CD4-positive, alpha-beta T cell treated with Interleukin-17A for 1 hour (primary cell): ENCODE measurements around the gene PLK3.
"Not testable (repeated sequence)": the region's sequence is repeated elsewhere in the genome, so short reads cannot be mapped to it uniquely, and the experiment has no call there.

Experiments
- DNase-seq: peaks from one replicate; pipeline ENCODE4 v3.0.0-alpha.2; 2020

The PLK3 gene

DNA sequence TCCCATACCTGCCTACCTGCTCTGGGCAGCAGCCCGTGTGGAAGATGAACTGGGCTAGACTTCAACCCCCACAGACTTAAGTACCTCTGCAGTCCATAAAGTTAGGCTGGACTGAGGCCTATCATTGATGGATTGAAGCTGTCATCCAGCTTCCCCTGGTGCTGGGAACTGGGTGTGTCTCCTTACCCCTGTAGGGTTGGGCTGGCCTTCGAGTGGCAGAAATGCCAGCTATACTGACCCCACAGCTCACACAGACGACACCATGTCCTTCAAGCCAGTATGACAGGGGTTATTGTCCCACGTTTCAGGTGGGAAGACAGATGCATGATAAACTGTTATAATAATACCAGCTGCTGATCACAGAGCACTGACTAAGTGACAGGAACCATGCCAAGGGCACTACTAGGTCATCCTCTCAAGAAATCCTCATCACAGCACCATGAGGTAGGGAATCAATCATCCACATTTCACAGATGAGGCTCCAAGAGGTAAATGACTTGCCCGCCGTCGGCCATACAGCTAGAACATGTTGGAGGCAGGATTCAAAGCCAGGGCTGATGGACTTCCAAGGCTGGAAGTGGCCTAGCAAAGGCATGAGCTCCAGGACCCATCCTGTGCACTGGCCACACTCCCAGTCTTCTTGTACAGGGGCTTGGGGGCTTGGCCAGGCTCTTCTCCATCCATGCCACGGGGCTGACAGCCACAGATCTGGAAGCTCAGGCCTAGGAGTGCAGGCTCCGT is 11.9 kb upstream of the PLK3 start, which contains the start of gene BEST4:
TSS of gene BEST4 (minus strand) at position 51 of the 741 bp plus-strand sequence. CDS start 465 bp downstream, outside the sequence.
- no peak for DNase-seq

- no peak for DNase-seq
Observed at GRCh38 chr1:44790968-44791801, 9.0 kb upstream of the PLK3 start.

DNA sequence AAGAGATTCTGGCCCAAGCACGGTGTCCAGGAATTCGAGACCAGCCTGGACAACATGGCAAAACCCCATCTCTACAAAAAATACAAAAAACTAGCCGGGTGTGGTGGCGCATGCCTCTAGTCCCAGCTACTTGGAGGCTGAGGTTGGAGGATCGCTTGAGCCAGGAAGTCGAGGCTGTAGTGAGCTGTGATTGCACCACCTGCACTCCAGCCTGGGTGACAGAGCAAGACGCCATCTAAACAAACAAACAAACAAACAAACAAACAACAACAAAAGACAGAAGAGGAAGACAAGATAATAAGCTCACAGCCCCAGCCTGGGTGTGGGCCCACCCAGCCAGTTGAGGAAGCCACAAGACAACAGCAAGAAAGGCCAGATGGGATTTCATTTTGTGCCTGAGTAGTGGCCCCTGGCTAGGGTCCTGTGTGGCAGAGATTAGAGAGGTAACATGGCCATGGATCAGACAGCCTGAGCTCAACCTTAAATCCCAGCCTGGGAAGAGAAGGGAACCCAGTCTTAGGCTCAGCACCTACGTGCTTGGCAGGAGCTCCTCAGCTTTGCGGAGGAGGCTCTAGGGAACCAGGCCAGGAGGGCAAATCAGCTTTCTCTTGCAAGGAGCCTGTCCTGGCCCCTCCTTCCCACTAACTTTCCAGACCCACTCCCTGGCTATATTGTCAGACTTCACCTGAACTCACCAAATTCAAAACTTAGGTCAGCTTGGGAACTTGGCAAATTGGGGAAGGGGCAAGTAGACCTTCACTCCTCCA is 7.3 kb upstream of the PLK3 start:
- no peak for DNase-seq

DNA sequence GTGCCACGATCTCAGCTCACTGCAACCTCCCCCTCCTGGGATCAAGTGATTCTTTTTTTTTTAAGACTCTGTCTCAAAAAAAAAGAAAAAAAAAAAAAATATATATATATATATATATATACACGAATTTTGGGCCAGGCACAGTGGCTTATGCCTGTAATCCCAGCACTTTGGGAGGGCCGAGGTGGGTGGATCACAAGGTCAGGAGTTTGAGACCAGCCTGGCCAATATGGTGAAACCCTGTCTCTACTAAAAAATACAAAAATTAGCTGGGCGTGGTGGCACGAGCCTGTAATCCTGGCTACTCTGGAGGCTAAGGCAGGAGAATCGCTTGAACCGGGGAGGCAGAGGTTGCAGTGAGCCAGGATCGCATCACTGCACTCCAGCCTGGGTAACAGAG is 2.3 kb upstream of the PLK3 start:
- DNase-seq = not testable (repeated sequence)

- no peak for DNase-seq
Observed at GRCh38 chr1:44798481-44799365, 1.5 kb upstream of the PLK3 start.

DNA sequence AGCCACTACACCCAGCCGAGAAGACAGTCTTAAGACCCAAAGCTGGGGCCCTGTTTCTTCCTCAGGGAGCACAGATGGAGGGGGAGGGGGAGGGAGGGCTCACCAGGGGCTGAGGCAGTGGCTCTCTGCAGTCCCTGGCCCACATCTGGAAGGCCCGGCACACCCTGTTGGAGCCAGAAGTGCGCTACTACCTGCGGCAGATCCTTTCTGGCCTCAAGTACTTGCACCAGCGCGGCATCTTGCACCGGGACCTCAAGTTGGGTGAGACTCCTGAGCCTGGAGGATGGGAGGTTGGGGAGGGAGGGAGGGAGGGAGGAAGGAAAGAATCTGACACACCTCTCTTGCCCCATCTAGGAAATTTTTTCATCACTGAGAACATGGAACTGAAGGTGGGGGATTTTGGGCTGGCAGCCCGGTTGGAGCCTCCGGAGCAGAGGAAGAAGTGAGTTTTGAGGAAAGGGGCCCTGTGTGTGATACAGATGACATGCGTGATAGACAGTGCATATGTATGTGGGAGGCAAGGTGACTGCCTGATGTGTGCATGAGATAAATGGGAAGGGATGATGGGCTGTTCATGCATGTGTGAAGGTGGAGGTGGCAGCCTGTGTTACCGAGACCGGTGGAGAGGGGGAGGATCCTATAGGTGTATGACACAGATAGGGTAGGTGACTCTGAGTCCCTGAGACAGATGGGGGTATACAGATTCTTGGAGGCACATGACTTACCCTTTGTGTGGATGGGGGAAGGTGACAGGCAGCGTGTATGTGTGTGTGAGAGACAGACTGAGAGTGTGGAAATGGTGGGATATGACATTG is 1.5 kb downstream of the PLK3 start:
- DNase-seq = peak; percentile 63

- DNase-seq = peak; percentile 44
Observed at GRCh38 chr1:44802306-44803061, 2.3 kb downstream of the PLK3 start.

DNA sequence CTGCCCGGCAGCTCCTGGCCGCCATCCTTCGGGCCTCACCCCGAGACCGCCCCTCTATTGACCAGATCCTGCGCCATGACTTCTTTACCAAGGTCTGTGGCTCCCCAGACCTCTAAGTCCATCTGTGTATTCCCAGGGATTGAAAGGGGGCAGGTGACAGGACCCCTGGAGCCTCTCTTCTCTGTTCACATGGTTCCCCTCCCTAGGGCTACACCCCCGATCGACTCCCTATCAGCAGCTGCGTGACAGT is 2.8 kb downstream of the PLK3 start:
- no peak for DNase-seq

DNA sequence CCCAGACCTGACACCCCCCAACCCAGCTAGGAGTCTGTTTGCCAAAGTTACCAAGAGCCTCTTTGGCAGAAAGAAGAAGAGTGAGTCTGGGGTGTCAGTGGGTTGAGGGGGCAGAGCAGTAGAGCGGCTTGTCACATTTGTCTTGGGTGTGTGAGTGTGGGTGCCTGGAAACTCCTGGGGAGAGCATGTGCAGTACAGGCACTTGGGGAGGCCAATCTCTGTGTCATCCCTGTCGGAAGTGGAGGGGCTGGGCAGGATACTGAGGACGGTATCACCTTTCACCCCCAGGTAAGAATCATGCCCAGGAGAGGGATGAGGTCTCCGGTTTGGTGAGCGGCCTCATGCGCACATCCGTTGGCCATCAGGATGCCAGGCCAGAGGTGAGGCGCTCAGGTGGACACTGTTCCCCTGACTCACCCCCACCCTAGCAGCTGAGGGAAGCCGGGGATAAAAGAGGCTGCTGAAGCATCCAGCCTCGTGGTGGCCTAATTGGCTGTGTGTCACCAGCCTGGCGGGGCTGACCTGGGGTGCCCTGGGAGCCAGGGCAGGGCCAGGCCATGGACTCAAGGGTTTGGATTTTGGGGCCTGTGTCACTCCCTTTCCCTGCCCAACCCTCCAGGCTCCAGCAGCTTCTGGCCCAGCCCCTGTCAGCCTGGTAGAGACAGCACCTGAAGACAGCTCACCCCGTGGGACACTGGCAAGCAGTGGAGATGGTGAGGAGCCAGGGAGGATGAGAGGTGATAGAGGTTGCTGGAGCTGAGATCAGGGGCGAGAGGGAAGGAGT is 3.3 kb downstream of the PLK3 start:
- DNase-seq = peak; percentile 43

- peak; percentile 46 for DNase-seq
Observed at GRCh38 chr1:44805311-44806024, 5.3 kb downstream of the PLK3 start.

GRCh38 chr1:44806025-44806703 is 6.0 kb downstream of the PLK3 start:
- DNase-seq = peak; percentile 42

DNA sequence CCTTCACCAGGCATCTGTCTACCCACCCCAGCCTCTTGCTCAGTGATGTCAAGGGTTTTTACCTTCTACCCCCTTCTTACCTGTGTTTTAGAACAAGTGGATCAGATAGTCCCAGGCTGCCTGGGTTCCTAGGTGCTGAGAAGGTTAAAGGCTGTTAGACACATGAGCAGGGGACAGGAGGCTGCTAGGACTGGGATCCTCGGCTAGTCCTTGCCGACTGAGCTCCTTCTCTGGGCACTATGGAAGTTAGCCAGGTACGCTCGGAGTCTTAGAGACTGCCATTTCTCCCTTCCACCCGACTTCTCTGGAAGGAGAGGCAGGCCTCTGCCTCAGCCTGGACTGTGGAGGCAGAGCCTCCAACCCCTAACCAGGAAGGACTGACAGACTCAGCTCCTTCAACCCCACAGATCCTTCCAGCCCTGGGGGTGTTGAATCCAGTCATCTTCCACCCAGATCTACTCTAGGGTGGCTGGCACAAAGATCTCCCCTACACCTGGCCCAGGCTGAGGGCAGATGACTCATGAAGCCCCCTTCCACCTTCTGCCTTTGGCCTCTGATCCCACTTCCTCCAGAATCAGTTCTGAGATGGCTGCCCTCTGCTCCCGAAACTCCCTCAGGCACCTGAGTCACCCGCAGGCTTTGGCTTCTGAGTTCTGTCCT is 6.7 kb downstream of the PLK3 start, which contains the start of gene DYNLT4:
TSS of gene DYNLT4 (minus strand) at position 648 of the 660 bp plus-strand sequence. CDS start 683 bp downstream, outside the sequence.
- DNase-seq = no peak

DNA sequence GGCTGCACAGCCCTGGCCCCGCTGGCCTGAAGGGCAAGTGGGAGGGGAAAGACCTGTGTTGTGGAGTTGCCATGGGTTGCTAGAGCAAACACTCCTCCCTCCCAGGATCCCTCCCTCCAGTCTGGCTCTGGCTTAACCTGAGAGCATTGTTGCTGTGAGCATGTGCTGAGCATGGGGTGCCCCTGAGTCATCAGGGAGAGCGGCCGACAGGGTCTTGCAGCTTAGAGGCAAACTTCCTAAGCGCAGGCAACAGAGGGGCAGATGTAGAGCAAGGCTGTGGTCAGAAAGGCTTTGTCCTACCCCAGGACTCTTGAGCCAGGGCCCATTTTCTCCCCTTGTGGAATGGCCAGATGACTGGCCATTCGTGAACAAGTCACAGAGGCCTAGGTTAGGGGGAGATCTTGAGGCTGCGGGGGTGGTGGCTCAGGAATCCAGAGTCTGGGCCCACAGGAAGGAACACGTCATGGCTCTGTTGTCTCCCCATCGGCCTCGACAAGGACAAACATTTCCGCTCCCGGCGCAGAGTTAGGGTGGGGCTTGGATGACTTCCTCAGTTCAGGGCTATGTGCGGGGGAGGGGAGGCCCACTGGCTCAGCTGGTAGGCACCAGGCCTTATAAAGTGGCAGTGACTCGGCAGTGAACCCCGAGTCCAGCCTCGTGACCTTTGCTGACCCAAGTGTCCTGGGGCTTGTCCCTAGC is 7.3 kb downstream of the PLK3 start:
- peak; percentile 96 for DNase-seq

DNA sequence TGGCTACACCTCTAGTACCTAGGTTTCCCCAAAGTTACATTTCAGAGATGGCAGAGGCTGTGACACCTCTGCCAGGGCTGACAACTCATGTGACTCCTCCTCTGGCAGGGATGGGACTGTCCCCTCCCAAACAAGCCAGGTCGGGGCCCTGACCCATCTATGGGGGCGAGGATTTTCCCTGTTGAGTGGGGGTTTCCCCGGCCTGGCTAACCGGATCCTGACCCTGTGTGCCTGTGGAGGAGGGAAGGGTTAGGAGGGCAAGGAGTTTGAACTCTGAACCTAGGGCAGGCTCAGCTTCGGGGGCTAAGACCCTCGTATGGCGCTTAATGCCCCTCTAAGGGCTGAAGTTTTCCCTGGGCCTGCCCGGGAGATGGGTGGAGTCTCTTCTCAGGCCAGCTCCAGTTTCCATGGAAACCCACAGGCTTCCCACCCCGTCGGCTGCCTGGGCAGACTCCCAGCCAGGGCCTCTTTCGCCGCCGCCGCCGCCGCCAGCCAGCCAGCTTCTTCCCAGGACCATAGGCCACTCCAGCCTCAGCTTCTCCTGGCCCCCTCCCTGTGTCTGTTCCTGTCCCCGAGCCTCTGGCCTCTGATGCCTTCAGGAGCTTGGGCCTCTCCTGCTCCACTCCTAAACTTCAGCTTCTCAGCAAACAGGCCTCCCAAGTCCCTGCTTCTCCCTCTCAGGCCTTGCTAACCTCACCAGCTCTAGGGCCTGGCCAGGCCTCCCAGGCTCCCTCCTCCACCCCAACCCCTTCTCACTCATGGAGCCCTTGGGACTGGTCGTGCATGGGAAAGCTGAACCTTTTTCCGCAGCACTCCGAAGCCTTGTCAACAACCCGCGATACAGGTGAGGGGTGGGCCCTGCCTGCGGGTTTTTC is 8.1 kb downstream of the PLK3 start, which contains the start of gene BTBD19:
TSS of gene BTBD19 (plus strand) at position 461 of the 875 bp plus-strand sequence. CDS start at position 759, 298 bp downstream.
- peak; percentile 88 for DNase-seq

- DNase-seq = peak; percentile 94
Observed at GRCh38 chr1:44808938-44809917, 9.1 kb downstream of the PLK3 start.
